GM19099 (cell line): ENCODE data around the gene KDM4B.

Experiments
- POLR2A ChIP-seq: IDR thresholded peaks from 3 replicates; pipeline ENCODE4 v1.6.1; 2011; ENCODE audit warnings: low read depth; ENCODE audit not compliant: insufficient read length; ENCODE audit errors: extremely low read depth

The KDM4B gene

DNA sequence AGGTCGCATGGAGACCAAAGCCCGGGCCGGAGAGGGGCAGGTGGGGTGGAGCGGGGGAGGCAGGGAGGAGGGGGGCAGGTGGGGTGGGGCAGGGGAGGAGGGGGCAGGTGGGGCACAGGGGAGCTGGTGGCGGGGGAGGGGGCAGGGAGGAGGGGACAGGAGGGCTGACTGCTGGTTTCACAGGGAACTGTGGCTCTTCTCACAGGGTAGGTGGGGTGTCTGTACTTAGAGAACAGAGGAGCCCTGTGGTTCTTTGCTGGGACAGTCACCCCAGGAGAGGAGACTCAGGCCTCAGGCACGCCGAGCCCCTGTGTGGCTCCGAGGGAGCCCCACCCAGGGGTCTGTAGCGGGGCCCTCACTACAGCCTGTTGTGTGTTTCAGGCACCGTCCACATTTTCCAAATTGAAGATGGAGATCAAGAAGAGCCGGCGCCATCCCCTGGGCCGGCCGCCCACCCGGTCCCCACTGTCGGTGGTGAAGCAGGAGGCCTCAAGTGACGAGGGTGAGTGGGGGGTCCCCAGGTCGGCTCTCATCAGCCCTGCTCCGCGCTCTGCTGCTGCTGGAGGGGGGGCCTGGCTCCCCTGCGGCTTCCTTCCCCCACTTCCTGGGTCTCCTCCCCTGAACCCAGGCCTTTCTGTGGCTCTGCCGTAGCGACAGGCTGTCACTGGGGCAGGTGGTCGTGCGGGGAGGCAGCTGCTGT, 162.7 kb downstream of the KDM4B start:
- peak; percentile 33 for TF ChIP-seq POLR2A

DNA sequence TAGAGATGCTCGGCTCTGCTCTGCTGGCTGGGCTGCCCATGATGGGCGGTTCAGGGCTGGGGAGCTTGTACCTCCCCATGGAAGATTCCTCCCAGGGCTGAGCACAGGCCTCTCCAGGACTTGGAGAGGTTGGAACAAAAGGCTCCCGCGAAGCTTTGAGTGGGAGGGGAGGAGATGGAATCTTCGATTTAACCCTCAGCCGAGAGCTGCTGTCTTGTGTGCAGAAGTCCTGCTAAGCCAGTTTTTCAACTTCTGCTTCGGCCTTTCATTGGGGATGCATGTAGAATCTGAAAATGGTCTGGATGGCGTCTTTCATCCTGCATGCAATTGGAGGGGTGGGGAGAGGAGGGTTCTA, 163.3 kb downstream of the KDM4B start:
- TF ChIP-seq POLR2A = no peak

GRCh38 chr19:5132698-5133651, 164.1 kb downstream of the KDM4B start:
- TF ChIP-seq POLR2A = peak; percentile 20

GRCh38 chr19:5133986-5134595, 165.2 kb downstream of the KDM4B start:
- TF ChIP-seq POLR2A = no peak

- no peak for TF ChIP-seq POLR2A
These were observed 165.8 kb downstream of the KDM4B start for GRCh38 chr19:5134691-5135090.

DNA sequence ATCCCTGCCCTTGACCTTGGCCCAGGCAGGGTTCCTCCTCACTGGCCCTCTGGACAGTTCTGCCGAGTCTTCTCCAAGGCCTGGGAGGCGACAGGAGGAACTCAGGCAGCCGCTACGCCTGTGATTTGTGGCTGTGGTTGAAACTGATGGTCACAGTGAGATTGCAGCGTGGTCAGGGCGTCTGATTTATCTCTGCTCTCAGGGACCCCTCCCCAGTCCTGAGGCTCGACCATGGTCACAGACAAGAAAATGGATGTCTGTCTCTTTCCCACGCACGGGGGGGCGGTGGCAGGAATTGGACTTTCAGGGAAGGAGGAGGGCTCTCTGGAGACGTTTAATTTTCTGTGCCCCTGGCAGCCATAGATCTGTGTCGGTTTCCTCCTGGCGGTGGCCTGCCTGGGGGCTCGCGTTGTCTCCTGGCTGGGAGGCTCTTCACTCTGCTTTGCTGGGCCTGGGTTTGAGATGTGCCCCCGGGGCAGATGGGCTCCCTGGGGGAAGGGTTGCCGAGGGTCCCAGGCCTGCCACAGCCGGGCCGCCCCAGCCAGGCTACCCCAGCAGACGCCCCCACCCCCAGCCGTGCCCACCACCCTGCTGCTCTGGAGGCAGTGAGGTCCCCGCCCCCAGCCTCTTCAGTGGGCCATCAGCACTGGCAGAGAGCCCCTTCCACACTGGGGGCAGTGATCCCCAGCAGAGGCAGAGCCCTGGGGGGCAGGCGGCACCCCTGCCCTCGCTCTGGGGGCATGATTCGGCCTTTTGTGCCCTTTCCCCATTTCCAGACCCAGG, 167.4 kb downstream of the KDM4B start:
- TF ChIP-seq POLR2A = no peak

DNA sequence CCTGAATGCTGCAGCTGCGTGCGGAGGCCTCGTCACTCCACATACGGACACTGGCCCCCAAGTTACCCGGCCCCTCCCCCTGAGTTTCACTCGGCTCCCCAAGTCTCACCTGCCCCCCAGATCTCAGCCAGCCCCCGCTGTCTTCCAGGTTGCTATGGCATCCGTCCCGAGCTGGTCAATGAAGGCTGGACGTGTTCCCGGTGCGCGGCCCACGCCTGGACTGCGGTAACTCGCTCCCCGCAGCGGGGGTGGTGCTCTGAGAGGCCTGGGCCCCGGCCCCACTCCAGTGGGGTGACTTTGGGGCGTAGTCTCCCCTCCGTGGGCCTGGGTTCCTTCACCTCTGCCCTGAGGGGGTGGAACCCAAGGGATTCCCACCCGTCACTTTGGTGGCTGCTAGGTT, 168.2 kb downstream of the KDM4B start:
- TF ChIP-seq POLR2A = no peak

GRCh38 chr19:5137571-5138124, 168.7 kb downstream of the KDM4B start:
- no peak for TF ChIP-seq POLR2A

GRCh38 chr19:5138606-5139582, 170.0 kb downstream of the KDM4B start:
- TF ChIP-seq POLR2A = no peak

GRCh38 chr19:5139583-5140325, 170.8 kb downstream of the KDM4B start:
- TF ChIP-seq POLR2A = no peak

DNA sequence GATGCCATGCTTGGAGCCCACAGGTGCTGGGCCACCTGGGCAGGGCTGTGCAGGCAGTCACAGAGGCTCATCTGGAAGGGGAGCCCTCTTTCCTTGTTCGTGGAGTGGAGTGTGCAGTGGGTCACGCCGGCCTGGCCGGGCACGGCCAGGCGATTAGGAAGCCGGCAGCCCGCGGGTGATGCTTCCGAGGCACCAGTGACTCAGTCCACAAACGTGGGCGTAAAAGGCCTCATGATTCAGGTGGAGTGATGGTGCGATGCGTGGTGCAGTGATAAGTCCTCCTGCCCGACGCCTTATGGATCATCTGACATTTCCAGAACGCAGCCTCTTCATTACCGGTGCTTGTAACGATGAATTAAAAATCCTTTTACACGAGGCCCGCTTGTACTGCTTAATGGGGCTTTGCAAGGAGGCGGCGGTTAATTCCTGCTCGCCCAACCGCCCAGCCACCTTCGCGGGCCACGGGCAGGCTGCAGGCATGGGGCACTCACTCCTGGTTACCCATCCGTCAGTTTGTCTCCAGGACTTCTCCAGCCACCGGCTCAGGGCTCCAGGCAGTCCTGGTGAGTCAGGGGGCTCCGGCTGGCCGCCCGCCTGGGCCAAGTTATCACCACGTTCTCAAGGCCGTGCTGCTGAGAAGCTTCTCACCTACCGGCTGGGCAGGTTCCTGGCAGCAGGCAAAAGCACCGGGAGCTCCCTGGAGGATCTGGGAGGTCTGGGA, 172.4 kb downstream of the KDM4B start:
- TF ChIP-seq POLR2A = no peak
